SU-DHL-6 (cell line): Measurements from ENCODE around the gene GRIK1.

Experiments used
- CTCF ChIP-seq: fragments of 200-600 bp; sonication (generic); IDR thresholded peaks from one replicate; pipeline ENCODE4 v1.5.1; 2017; ENCODE audit warnings: antibody characterized with exemption, mild to moderate bottlenecking, low read length, moderate library complexity; ENCODE audit not compliant: insufficient read depth, poor library complexity, severe bottlenecking
- EZH2phosphoT487 ChIP-seq: fragments of 200-600 bp; sonication (generic), shearing (Covaris generic); conservative IDR thresholded peaks from 2 replicates; pipeline ENCODE4 v1.6.1; 2018; ENCODE audit warnings: mild to moderate bottlenecking, antibody characterized with exemption, low read length, moderate library complexity, mixed read lengths

GRCh38 chr21:29721221-29721620 lies 218.6 kb downstream of the GRIK1 start:
- TF ChIP-seq CTCF = no peak
- TF ChIP-seq EZH2phosphoT487 = no peak
